ENCODE measurements around the gene TBC1D3L.
"Not testable (repeated sequence)": the region's sequence is repeated elsewhere in the genome, so short reads cannot be mapped to it uniquely, and the experiment has no call there.

TBC1D3L gene

GRCh38 chr17:37988960-37989359 lies at the start of gene TBC1D3L:
TSS of gene TBC1D3L (minus strand) at chr17:37989060. CDS start at chr17:37987520, 1,540 bp downstream.
- DNase-seq (ENCODE audit: low read depth in 3 of 3, low spot score in 1 of 3) = not testable (repeated sequence)

GRCh38 chr17:38003676-38004075 lies 14.8 kb upstream of the TBC1D3L start, which contains the start of gene TBC1D3D:
TSS of gene TBC1D3D (plus strand) at chr17:38003976. CDS start at chr17:38005561, 1,585 bp downstream.
- DNase-seq (ENCODE audit: low read depth in 3 of 3, low spot score in 1 of 3) = not testable (repeated sequence)

All from stimulated activated CD4-positive, alpha-beta T cell treated with anti-CD3 and anti-CD28 coated beads, TNF-alpha, amount 100 ng/mL, for 1 hour (primary cell).